KOPT-K1 (cell line): ENCODE data around the gene HARBI1.

Source experiments
- H3K27ac ChIP-seq: fragments of 200-600 bp; sonication (generic); 2 replicates; pipeline ENCODE4 v1.5.1; 2016; ENCODE audit warnings: antibody characterized with exemption, mild to moderate bottlenecking, low read depth, low read length; ENCODE audit not compliant: poor library complexity, severe bottlenecking
- H3K36me3 ChIP-seq: fragments of 200-600 bp; sonication (generic); 2 replicates; pipeline ENCODE4 v1.5.1; 2017; ENCODE audit warnings: antibody characterized with exemption, mild to moderate bottlenecking, low read length, moderate library complexity; ENCODE audit not compliant: insufficient read depth
- H3K9me3 ChIP-seq: fragments of 200-600 bp; sonication (generic); 2 replicates; pipeline ENCODE4 v1.5.1; 2017; ENCODE audit warnings: antibody characterized with exemption, low read length, mild to moderate bottlenecking; ENCODE audit not compliant: insufficient read depth, poor library complexity, severe bottlenecking

The HARBI1 gene

GRCh38 chr11:46557684-46558151, 59.3 kb downstream of the HARBI1 start:
- H3K27ac ChIP-seq, result peak overlapping the region; percentile 19

GRCh38 chr11:46555267-46556054, 61.6 kb downstream of the HARBI1 start:
- no peaks in the 10 kb centered on the region for H3K36me3 ChIP-seq
- peak overlapping the region; percentile 41 for H3K27ac ChIP-seq
- no peaks in the 10 kb centered on the region for H3K9me3 ChIP-seq

More at GRCh38 chr11:46557684-46558151, 59.3 kb downstream of the HARBI1 start:
- Histone ChIP-seq H3K36me3 (no peaks in the 10 kb centered on the region), H3K9me3 (no peaks in the 10 kb centered on the region)

- Histone ChIP-seq H3K9me3 (no peaks in the 10 kb centered on the region), H3K36me3 (no peaks in the 10 kb centered on the region), H3K27ac (peak overlapping the region; percentile 41)
These were observed 62.5 kb downstream of the HARBI1 start for GRCh38 chr11:46554213-46555147.

- no peaks in the 10 kb centered on the region for H3K9me3 ChIP-seq
- H3K27ac ChIP-seq, result no peak overlapping the region
- H3K36me3 ChIP-seq, result no peaks in the 10 kb centered on the region
These were observed 63.2 kb downstream of the HARBI1 start for GRCh38 chr11:46553814-46554212.
